Naive thymus-derived CD4-positive, alpha-beta T cell (primary cell): ENCODE data around the gene RPS21. TPM values are rescaled to one million over a fixed set of nuclear protein-coding genes. Genes with fewer than 3 reads are reported as not detected.
A peak's percentile ranks its signal among the peaks of the same experiment; 100 is the strongest.

ENCODE experiments used
- ATAC-seq: fragments of 150-1000 bp; cut with Tn5 transposase; 2 replicates; pipeline ENCODE4 v1.10.0; 2021; ENCODE audit warnings: mild to moderate bottlenecking, moderate library complexity
- CTCF ChIA-PET: fragments of 350-600 bp; sonication (Branson Sonifier 250); formaldehyde crosslinking; loops from one replicate; lab custom pipeline; 2021; ENCODE audit warnings: antibody characterized with exemption; lab: Charles Lee
- POLR2A ChIA-PET: fragments of 350-600 bp; sonication (Branson Sonifier 250); formaldehyde crosslinking; loops from one replicate; lab custom pipeline; 2021; ENCODE audit warnings: antibody characterized with exemption, inconsistent platforms; lab: Charles Lee
- DNase-seq, 9 donors: peaks; one replicate each; pipeline versions ENCODE4 v3.0.0 to v3.0.0-alpha.2; 2020 to 2022; ENCODE audit warnings: mixed read lengths in 1 of 9
- H3K27ac ChIP-seq: one replicate; pipeline ENCODE4 v1.7.0; 2013; ENCODE audit warnings: mild to moderate bottlenecking, low read depth, low read length, moderate library complexity
- H3K27me3 ChIP-seq, 2 donors: one replicate each; pipeline ENCODE4 v1.7.0; 2013; ENCODE audit warnings: low read length in 2 of 2, mild to moderate bottlenecking in 2 of 2, moderate library complexity in 2 of 2; ENCODE audit not compliant: control insufficient read depth in 2 of 2, insufficient read depth in 2 of 2
- H3K36me3 ChIP-seq, 3 experiments: 1 replicate in 2 of 3; 2 replicates in 1 of 3; pipeline ENCODE4 v1.7.0; 2013; ENCODE audit warnings: low read length in 3 of 3, mild to moderate bottlenecking in 3 of 3, moderate library complexity in 1 of 3; ENCODE audit not compliant: insufficient read depth in 3 of 3, control insufficient read depth in 2 of 3
- H3K4me1 ChIP-seq, 2 donors: one replicate each; pipeline ENCODE4 v1.7.0; 2013; ENCODE audit warnings: low read length in 2 of 2, mild to moderate bottlenecking in 2 of 2, moderate library complexity in 1 of 2; ENCODE audit not compliant: control insufficient read depth in 2 of 2, insufficient read depth in 2 of 2
- H3K4me3 ChIP-seq: 2 replicates; pipeline ENCODE4 v1.7.0; 2013; ENCODE audit warnings: mild to moderate bottlenecking, low read length
- H3K9me3 ChIP-seq, 3 experiments: 1 replicate in 2 of 3; 2 replicates in 1 of 3; pipeline ENCODE4 v1.7.0; 2013; ENCODE audit warnings: low read length in 3 of 3; ENCODE audit not compliant: control insufficient read depth in 2 of 3
- H3K27ac Mint-ChIP-seq, 9 donors: one replicate each; pipeline ENCODE4 v1.8.0; 2020 to 2022; ENCODE audit warnings: mixed read lengths in 9 of 9, mild to moderate bottlenecking in 8 of 9, moderate library complexity in 5 of 9, inconsistent platforms in 2 of 9
- H3K27me3 Mint-ChIP-seq, 5 donors: one replicate each; pipeline ENCODE4 v1.8.0; 2021 to 2022; ENCODE audit warnings: mixed read lengths in 5 of 5, mild to moderate bottlenecking in 1 of 5
- H3K36me3 Mint-ChIP-seq, 5 donors: one replicate each; pipeline ENCODE4 v1.8.0; 2020 to 2022; ENCODE audit warnings: mixed read lengths in 5 of 5, mild to moderate bottlenecking in 3 of 5, inconsistent platforms in 1 of 5
- H3K4me1 Mint-ChIP-seq, 7 donors: one replicate each; pipeline ENCODE4 v1.8.0; 2020 to 2022; ENCODE audit warnings: mixed read lengths in 7 of 7, mild to moderate bottlenecking in 3 of 7, inconsistent platforms in 1 of 7
- H3K4me3 Mint-ChIP-seq, 10 donors: one replicate each; pipeline ENCODE4 v1.8.0; 2020 to 2022; ENCODE audit warnings: mild to moderate bottlenecking in 10 of 10, mixed read lengths in 10 of 10, moderate library complexity in 6 of 10, inconsistent platforms in 2 of 10
- H3K9me3 Mint-ChIP-seq, 11 donors: one replicate each; pipeline ENCODE4 v1.8.0; 2020 to 2022; ENCODE audit warnings: mixed read lengths in 11 of 11, mild to moderate bottlenecking in 4 of 11, inconsistent platforms in 1 of 11, moderate library complexity in 1 of 11
- intact Hi-C, 2 donors: fragments of 100-400 bp; cut with micrococcal nuclease; formaldehyde crosslinking; loops; one replicate each; pipeline ENCODE4 v1.15.1; 2023
- polyA plus RNA-seq, 2 donors: library from polyadenylated mRNA; unstranded; fragments of 300-500 nt; fragmentation: Illumina TruSeq; gene quantifications; one replicate each; pipeline ENCODE4 v1.2.3, GENCODE V29; 2021
- total RNA-seq, 6 experiments: library from RNA in 5 of 6; stranded (reverse) in 5 of 6; gene quantifications; 1 replicate in 5 of 6; 2 replicates in 1 of 6; pipeline ENCODE4 v1.2.3 and lab custom pipeline; 2021 to 2026

The RPS21 gene
- total and polyA plus RNA-seq, 7 experiments from 2014 or later: 2,026 to 3,458 (median 3,308) TPM

- intact Hi-C loops: loop anchor here (2.0 to 5.0 kb wide), 2 partner anchors 207 to 382 kb away; no protein-coding TSS in a partner anchor
- H3K4me1 ChIP-seq: peaks cover 17 to 23% of the 10 kb centered on the region in 2 donors
- H3K4me3 ChIP-seq: no peak overlapping the region
- H3K9me3 ChIP-seq: no peaks in the 10 kb centered on the region
- H3K27ac ChIP-seq: no peak overlapping the region
- H3K27me3 ChIP-seq: no peaks in the 10 kb centered on the region
- no peaks in the 10 kb centered on the region for H3K9me3 Mint-ChIP-seq
- H3K27ac Mint-ChIP-seq: no peak overlapping the region
- POLR2A ChIA-PET: no interaction called here
- H3K27me3 Mint-ChIP-seq: peaks cover 0 to 3% (median 0%) of the 10 kb centered on the region in 5 donors
- no peaks in the 10 kb centered on the region for H3K36me3 Mint-ChIP-seq
- ATAC-seq (peak; percentile 5), DNase-seq (peak in 7 of 9 donors; percentile 22 to 47 (median 27))
- no peaks in the 10 kb centered on the region for H3K36me3 ChIP-seq
- peaks cover 10 to 19% (median 15%) of the 10 kb centered on the region in 7 donors for H3K4me1 Mint-ChIP-seq
- H3K4me3 Mint-ChIP-seq: peak overlapping the region in 7 of 10 donors; percentile 23 to 56 (median 45)
- CTCF ChIA-PET: interaction anchor here (0.6 to 1.1 kb wide), 4 partner anchors 9 to 357 kb away, joined by 3 to 4 read pairs (median 3); no protein-coding TSS in a partner anchor
Observed at GRCh38 chr20:62409931-62410745, 23.2 kb downstream of the RPS21 start.

GRCh38 chr20:62410746-62411478 is 24.0 kb downstream of the RPS21 start:
- H3K27ac Mint-ChIP-seq: no peak overlapping the region
- DNase-seq (no peak), ATAC-seq (no peak)
- Histone ChIP-seq H3K4me3 (no peak overlapping the region), H3K36me3 (no peaks in the 10 kb centered on the region), H3K27ac (no peak overlapping the region), H3K27me3 (no peaks in the 10 kb centered on the region), H3K4me1 (peaks cover 13 to 15% of the 10 kb centered on the region in 2 donors), H3K9me3 (no peaks in the 10 kb centered on the region)
- H3K9me3 Mint-ChIP-seq: no peaks in the 10 kb centered on the region
- no peaks in the 10 kb centered on the region for H3K36me3 Mint-ChIP-seq
- ChIA-PET CTCF (interaction anchor here (0.6 kb wide), 1 partner anchor 356 kb away, joined by 3 read pairs; no protein-coding TSS in a partner anchor), POLR2A (interaction anchor here (0.6 kb wide), 1 partner anchor 11 kb away, joined by 3 read pairs; no protein-coding TSS in a partner anchor)
- H3K27me3 Mint-ChIP-seq: peaks cover 0 to 3% (median 0%) of the 10 kb centered on the region in 5 donors
- intact Hi-C loops: loop anchor here in 1 of 2 donors (2.0 kb wide), 1 partner anchor 206 kb away; no protein-coding TSS in a partner anchor
- H3K4me1 Mint-ChIP-seq: peaks cover 2 to 12% (median 10%) of the 10 kb centered on the region in 7 donors
- peak overlapping the region in 1 of 10 donors; percentile 46 for H3K4me3 Mint-ChIP-seq

GRCh38 chr20:62411479-62412193 is 24.7 kb downstream of the RPS21 start:
- H3K4me1 Mint-ChIP-seq: peaks cover 0 to 8% (median 6%) of the 10 kb centered on the region in 7 donors
- intact Hi-C loops: loop anchor here in 1 of 2 donors (2.0 kb wide), 1 partner anchor 205 kb away; no protein-coding TSS in a partner anchor
- no peaks in the 10 kb centered on the region for H3K9me3 Mint-ChIP-seq
- Histone ChIP-seq H3K4me1 (peaks cover 6 to 8% of the 10 kb centered on the region in 2 donors), H3K27ac (no peak overlapping the region), H3K36me3 (no peaks in the 10 kb centered on the region), H3K4me3 (no peak overlapping the region), H3K9me3 (no peaks in the 10 kb centered on the region), H3K27me3 (no peaks in the 10 kb centered on the region)
- no peak overlapping the region for H3K4me3 Mint-ChIP-seq
- no peak for ATAC-seq
- no peaks in the 10 kb centered on the region for H3K36me3 Mint-ChIP-seq
- H3K27me3 Mint-ChIP-seq: peaks cover 0 to 3% (median 0%) of the 10 kb centered on the region in 5 donors
- ChIA-PET CTCF (no interaction called here), POLR2A (interaction anchor here (0.6 kb wide), 1 partner anchor 10 kb away, joined by 3 read pairs; no protein-coding TSS in a partner anchor)
- no peak overlapping the region for H3K27ac Mint-ChIP-seq
- no peak for DNase-seq

- intact Hi-C loops: no loop called here
- ATAC-seq (no peak), DNase-seq (no peak)
- ChIA-PET CTCF (no interaction called here), POLR2A (no interaction called here)
- H3K9me3 Mint-ChIP-seq: no peaks in the 10 kb centered on the region
- peaks cover 0 to 3% (median 0%) of the 10 kb centered on the region in 5 donors for H3K27me3 Mint-ChIP-seq
- Histone ChIP-seq H3K36me3 (no peaks in the 10 kb centered on the region), H3K27me3 (no peaks in the 10 kb centered on the region), H3K9me3 (no peaks in the 10 kb centered on the region), H3K4me3 (no peak overlapping the region), H3K4me1 (peaks cover 6% of the 10 kb centered on the region in 2 donors), H3K27ac (no peak overlapping the region)
- H3K27ac Mint-ChIP-seq: no peak overlapping the region
- no peak overlapping the region for H3K4me3 Mint-ChIP-seq
- H3K36me3 Mint-ChIP-seq: no peaks in the 10 kb centered on the region
- peaks cover 0 to 8% (median 6%) of the 10 kb centered on the region in 7 donors for H3K4me1 Mint-ChIP-seq
Observed at GRCh38 chr20:62412194-62413024, 25.5 kb downstream of the RPS21 start.

GRCh38 chr20:62413025-62413570 is 26.2 kb downstream of the RPS21 start:
- ATAC-seq (no peak), DNase-seq (no peak)
- intact Hi-C loops: no loop called here
- Mint-ChIP-seq H3K27me3 (peaks cover 0 to 3% (median 0%) of the 10 kb centered on the region in 5 donors), H3K36me3 (no peaks in the 10 kb centered on the region), H3K4me3 (no peak overlapping the region), H3K4me1 (peaks cover 0 to 8% (median 6%) of the 10 kb centered on the region in 7 donors), H3K9me3 (no peaks in the 10 kb centered on the region), H3K27ac (no peak overlapping the region)
- Histone ChIP-seq H3K9me3 (no peaks in the 10 kb centered on the region), H3K4me3 (no peak overlapping the region), H3K4me1 (no peaks in the 10 kb centered on the region), H3K36me3 (no peaks in the 10 kb centered on the region), H3K27ac (no peak overlapping the region), H3K27me3 (no peaks in the 10 kb centered on the region)
- POLR2A ChIA-PET: no interaction called here
- CTCF ChIA-PET: no interaction called here
